DOHH2 (cell line): ENCODE measurements around the gene DUSP1.

ENCODE experiments used
- H3F3A ChIP-seq: fragments of 200-600 bp; sonication (generic), shearing (Covaris generic); 2 replicates; pipeline ENCODE4 v1.6.0; 2016; ENCODE audit warnings: antibody characterized with exemption, mild to moderate bottlenecking; ENCODE audit not compliant: control insufficient read depth, insufficient read depth
- H3K27ac ChIP-seq: fragments of 200-600 bp; sonication (generic); 2 replicates; pipeline ENCODE4 v1.5.1; 2014; ENCODE audit warnings: low read depth, mild to moderate bottlenecking, low read length, moderate library complexity
- H3K27me3 ChIP-seq: fragments of 200-600 bp; sonication (generic); 2 replicates; pipeline ENCODE4 v1.6.1; 2014; ENCODE audit warnings: mild to moderate bottlenecking, low read length, mixed read lengths; ENCODE audit not compliant: control insufficient read depth
- H3K36me3 ChIP-seq: fragments of 200-600 bp; sonication (generic); 2 replicates; pipeline ENCODE4 v1.6.1; 2014; ENCODE audit warnings: mild to moderate bottlenecking, low read length, moderate library complexity, mixed read lengths; ENCODE audit not compliant: control insufficient read depth
- H3K4me1 ChIP-seq: fragments of 200-600 bp; sonication (generic); 2 replicates; pipeline ENCODE4 v1.6.1; 2014; ENCODE audit warnings: mild to moderate bottlenecking, low read length, mixed read lengths; ENCODE audit not compliant: control insufficient read depth
- H3K4me2 ChIP-seq: fragments of 200-600 bp; sonication (generic); 2 replicates; pipeline ENCODE4 v1.6.0; 2014; ENCODE audit warnings: mild to moderate bottlenecking, low read length, moderate library complexity
- H3K4me3 ChIP-seq: fragments of 200-600 bp; sonication (generic); 2 replicates; pipeline ENCODE4 v1.5.1; 2014; ENCODE audit warnings: mild to moderate bottlenecking, low read length, mixed read lengths
- H3K79me2 ChIP-seq: fragments of 200-600 bp; sonication (generic); 2 replicates; pipeline ENCODE4 v1.6.1; 2014; ENCODE audit warnings: mild to moderate bottlenecking, low read length, mixed read lengths; ENCODE audit not compliant: control insufficient read depth
- H3K9me2 ChIP-seq: fragments of 200-600 bp; sonication (generic); replicated peaks from 2 replicates; pipeline ENCODE4 v1.6.1; 2014; ENCODE audit warnings: mild to moderate bottlenecking, low read length, mixed read lengths; ENCODE audit not compliant: control insufficient read depth
- H3K9me3 ChIP-seq: fragments of 200-600 bp; sonication (generic); 2 replicates; pipeline ENCODE4 v1.6.1; 2014; ENCODE audit warnings: antibody characterized with exemption, low read length, mixed read lengths; ENCODE audit not compliant: control insufficient read depth, insufficient read depth
- H4K20me1 ChIP-seq: fragments of 200-600 bp; sonication (generic); 2 replicates; pipeline ENCODE4 v1.6.0; 2014; ENCODE audit warnings: low read depth, mild to moderate bottlenecking, antibody characterized with exemption, low read length, moderate library complexity; ENCODE audit not compliant: control insufficient read depth, insufficient read depth
- EZH2phosphoT487 ChIP-seq: fragments of 200-600 bp; sonication (generic); IDR thresholded peaks from 2 replicates; pipeline ENCODE4 v1.6.1; 2017; ENCODE audit warnings: borderline replicate concordance, mild to moderate bottlenecking, antibody characterized with exemption, low read length, moderate library complexity, mixed read lengths
- TF ChIP-seq, protein P1 (sequence below): fragments of 200-600 bp; sonication (generic); IDR thresholded peaks from one replicate; pipeline ENCODE4 v1.5.1; 2014; ENCODE audit warnings: antibody characterized with exemption, mild to moderate bottlenecking, low read depth, low read length; ENCODE audit not compliant: poor library complexity, severe bottlenecking

The DUSP1 gene

DNA sequence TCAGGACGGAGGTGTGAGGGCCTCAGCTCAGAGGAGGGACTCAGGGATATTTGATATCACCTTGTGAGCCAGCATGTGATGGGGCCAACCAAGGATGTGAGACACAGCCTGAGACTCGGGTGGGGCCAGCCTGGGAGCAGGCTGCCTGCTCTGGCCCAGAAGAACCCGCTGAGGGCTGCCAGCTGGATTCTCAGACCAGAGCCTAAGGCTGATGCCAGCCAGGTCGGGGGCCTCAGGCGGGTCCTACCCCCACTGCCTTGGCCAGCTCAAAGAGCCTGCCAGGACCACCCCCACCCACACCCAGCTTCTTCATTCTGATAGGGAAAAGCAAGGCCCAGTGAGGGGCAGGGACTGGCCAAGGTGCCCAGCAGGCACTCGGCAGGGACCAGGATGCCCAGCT lies 20.3 kb upstream of the DUSP1 start:
- Histone ChIP-seq H3K27ac (no peak overlapping the region), H3K4me3 (no peak overlapping the region), H3K9me2 (no peaks in the 10 kb centered on the region), H3K36me3 (no peaks in the 10 kb centered on the region), H3K9me3 (no peaks in the 10 kb centered on the region), H3F3A (no peaks in the 10 kb centered on the region), H4K20me1 (no peaks in the 10 kb centered on the region), H3K79me2 (no peaks in the 10 kb centered on the region), H3K4me1 (peaks cover 8% of the 10 kb centered on the region), H3K4me2 (no peak overlapping the region), H3K27me3 (peaks cover 5% of the 10 kb centered on the region)
- TF ChIP-seq EZH2phosphoT487, result no peak
- TF ChIP-seq, protein P1, sequence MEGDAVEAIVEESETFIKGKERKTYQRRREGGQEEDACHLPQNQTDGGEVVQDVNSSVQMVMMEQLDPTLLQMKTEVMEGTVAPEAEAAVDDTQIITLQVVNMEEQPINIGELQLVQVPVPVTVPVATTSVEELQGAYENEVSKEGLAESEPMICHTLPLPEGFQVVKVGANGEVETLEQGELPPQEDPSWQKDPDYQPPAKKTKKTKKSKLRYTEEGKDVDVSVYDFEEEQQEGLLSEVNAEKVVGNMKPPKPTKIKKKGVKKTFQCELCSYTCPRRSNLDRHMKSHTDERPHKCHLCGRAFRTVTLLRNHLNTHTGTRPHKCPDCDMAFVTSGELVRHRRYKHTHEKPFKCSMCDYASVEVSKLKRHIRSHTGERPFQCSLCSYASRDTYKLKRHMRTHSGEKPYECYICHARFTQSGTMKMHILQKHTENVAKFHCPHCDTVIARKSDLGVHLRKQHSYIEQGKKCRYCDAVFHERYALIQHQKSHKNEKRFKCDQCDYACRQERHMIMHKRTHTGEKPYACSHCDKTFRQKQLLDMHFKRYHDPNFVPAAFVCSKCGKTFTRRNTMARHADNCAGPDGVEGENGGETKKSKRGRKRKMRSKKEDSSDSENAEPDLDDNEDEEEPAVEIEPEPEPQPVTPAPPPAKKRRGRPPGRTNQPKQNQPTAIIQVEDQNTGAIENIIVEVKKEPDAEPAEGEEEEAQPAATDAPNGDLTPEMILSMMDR, result no peak

DNA sequence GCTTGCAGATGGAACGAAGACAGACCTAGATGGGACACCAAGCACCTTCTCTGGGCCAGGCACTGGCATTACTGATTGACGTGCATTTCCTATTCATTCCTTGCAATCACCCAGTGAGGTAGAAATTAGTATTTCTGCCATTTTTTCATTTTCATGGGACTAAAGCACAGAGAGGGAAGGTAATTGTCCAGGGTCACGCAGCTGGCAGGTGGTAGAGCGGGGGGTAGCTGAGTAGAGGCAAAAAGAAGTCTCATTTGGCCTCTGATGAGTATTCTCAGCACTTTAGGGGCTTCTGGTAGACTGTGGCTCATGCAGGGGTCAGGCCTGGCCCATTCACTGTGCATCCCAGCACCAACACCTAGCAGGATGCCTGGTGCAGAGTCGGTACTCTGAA lies 19.5 kb upstream of the DUSP1 start:
- Histone ChIP-seq H3K9me2 (no peaks in the 10 kb centered on the region), H3K79me2 (no peaks in the 10 kb centered on the region), H3K27me3 (peaks cover 5% of the 10 kb centered on the region), H4K20me1 (no peaks in the 10 kb centered on the region), H3K9me3 (no peaks in the 10 kb centered on the region), H3K4me1 (peaks cover 8% of the 10 kb centered on the region), H3K4me2 (no peak overlapping the region), H3K4me3 (no peak overlapping the region), H3F3A (no peaks in the 10 kb centered on the region), H3K27ac (no peak overlapping the region), H3K36me3 (no peaks in the 10 kb centered on the region)
- TF ChIP-seq, protein P1, result no peak
- no peak for TF ChIP-seq EZH2phosphoT487

DNA sequence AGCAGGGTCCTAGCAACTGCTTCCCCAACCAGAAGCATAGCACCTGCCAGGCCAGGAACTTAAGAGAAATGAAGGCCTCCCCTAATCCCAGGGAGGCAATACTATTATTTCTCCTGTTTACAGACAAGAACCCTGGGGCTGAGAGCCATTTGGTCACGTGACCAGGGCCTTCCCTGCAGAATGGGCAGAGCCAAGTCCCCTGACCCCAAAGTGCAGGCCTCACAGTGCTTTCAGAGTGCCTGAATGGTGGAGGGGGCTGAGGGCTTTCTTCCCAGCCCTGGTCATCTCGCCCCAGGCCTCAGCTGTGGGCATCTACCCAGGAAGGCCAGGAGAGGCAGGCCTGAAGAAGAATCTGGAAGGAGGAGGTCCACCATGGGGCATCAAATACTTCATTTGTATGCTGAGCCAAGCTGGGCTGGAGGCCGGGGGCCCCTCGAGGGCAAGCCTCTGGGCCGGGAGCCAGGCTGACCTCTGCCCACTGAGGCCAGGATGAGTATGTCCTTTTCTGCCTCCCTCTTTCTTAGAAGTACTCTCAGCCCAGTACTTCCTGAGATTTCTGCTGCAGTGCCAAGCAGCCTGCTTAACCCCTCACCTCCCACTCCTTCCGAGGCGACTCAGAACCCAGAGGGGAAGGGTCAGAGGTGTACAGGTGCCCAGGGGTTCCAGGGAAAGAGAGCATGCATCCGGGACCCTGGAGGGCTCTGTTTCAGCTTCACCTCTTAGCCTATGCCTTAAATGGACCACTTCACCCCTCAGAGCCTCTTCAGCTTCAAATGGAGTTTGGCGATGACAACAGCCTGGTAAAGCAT lies 18.9 kb upstream of the DUSP1 start:
- H3K4me2 ChIP-seq, result no peak overlapping the region
- TF ChIP-seq, protein P1, result no peak
- no peak for TF ChIP-seq EZH2phosphoT487
- H3K36me3 ChIP-seq, result no peaks in the 10 kb centered on the region

More for the DNA sequence above, 18.9 kb upstream of the DUSP1 start:
- no peaks in the 10 kb centered on the region for H3K79me2 ChIP-seq
- H3K4me1 ChIP-seq, result peaks cover 8% of the 10 kb centered on the region
- no peak overlapping the region for H3K27ac ChIP-seq
- no peaks in the 10 kb centered on the region for H3K9me2 ChIP-seq
- no peak overlapping the region for H3K4me3 ChIP-seq
- H3F3A ChIP-seq, result no peaks in the 10 kb centered on the region
- no peaks in the 10 kb centered on the region for H4K20me1 ChIP-seq
- no peaks in the 10 kb centered on the region for H3K9me3 ChIP-seq
- peaks cover 5% of the 10 kb centered on the region for H3K27me3 ChIP-seq
